Measurements from ENCODE around the gene ADAMTS6.

- TF ChIP-seq, protein P1, sequence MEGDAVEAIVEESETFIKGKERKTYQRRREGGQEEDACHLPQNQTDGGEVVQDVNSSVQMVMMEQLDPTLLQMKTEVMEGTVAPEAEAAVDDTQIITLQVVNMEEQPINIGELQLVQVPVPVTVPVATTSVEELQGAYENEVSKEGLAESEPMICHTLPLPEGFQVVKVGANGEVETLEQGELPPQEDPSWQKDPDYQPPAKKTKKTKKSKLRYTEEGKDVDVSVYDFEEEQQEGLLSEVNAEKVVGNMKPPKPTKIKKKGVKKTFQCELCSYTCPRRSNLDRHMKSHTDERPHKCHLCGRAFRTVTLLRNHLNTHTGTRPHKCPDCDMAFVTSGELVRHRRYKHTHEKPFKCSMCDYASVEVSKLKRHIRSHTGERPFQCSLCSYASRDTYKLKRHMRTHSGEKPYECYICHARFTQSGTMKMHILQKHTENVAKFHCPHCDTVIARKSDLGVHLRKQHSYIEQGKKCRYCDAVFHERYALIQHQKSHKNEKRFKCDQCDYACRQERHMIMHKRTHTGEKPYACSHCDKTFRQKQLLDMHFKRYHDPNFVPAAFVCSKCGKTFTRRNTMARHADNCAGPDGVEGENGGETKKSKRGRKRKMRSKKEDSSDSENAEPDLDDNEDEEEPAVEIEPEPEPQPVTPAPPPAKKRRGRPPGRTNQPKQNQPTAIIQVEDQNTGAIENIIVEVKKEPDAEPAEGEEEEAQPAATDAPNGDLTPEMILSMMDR (IDR thresholded peaks at IDR 0.05), result no peak
- no peak for TF ChIP-seq POLR2A (IDR thresholded peaks at IDR 0.05)
These were observed 348.1 kb downstream of the ADAMTS6 start for GRCh38 chr5:65133477-65134110.

Measured in upper lobe of left lung (tissue), 4 donors.